Large intestine (tissue), 3 donors: ENCODE measurements around the gene DDX11. TPM values are rescaled to one million over a fixed set of nuclear protein-coding genes. Genes with fewer than 3 reads are reported as not detected.
"Not testable (repeated sequence)": the region's sequence is repeated elsewhere in the genome, so short reads cannot be mapped to it uniquely, and the experiment has no call there.

Experiments used
- DNase-seq, 2 donors: peaks; one replicate each; pipeline versions ENCODE4 v3.0.0 to v3.0.0-alpha.2; 2013
- H3K27ac ChIP-seq: one replicate; pipeline ENCODE4 v1.5.1; 2013; ENCODE audit warnings: low read length
- H3K27me3 ChIP-seq: 2 replicates; pipeline ENCODE4 v1.6.1; 2013; ENCODE audit warnings: low read length; ENCODE audit not compliant: control insufficient read depth, insufficient read depth
- H3K36me3 ChIP-seq: 2 replicates; pipeline ENCODE4 v1.6.1; 2013; ENCODE audit warnings: low read length; ENCODE audit not compliant: control insufficient read depth, insufficient read depth
- H3K4me1 ChIP-seq: one replicate; pipeline ENCODE4 v1.6.1; 2013; ENCODE audit warnings: low read length; ENCODE audit not compliant: control insufficient read depth, insufficient read depth
- H3K4me3 ChIP-seq: one replicate; pipeline ENCODE4 v1.5.1; 2013; ENCODE audit warnings: low read length
- H3K9me3 ChIP-seq: one replicate; pipeline ENCODE4 v1.6.1; 2013; ENCODE audit warnings: mild to moderate bottlenecking, low read depth, low read length, moderate library complexity; ENCODE audit not compliant: control insufficient read depth
- WGBS: methylation state at CpG from one replicate; pipeline ENCODE4 v1.1.5; 2013; ENCODE audit warnings: low lambda C conversion rate; ENCODE audit not compliant: insufficient coverage; 5-methylcytosine and 5-hydroxymethylcytosine counted together
- polyA plus RNA-seq: library from polyadenylated mRNA; unstranded; fragments of 120-200 nt; gene quantifications from one replicate; pipeline ENCODE4 v1.2.1, GENCODE V29; 2013

Gene DDX11
- polyA plus RNA-seq, 1 donor, result 22.9 TPM

GRCh38 chr12:31106101-31106803 is 32.6 kb downstream of the DDX11 start:
- H3K27ac ChIP-seq, result no peak overlapping the region
- H3K36me3 ChIP-seq, result no peaks in the 10 kb centered on the region
- H3K4me3 ChIP-seq, result no peak overlapping the region
- no peaks in the 10 kb centered on the region for H3K9me3 ChIP-seq
- DNase-seq, result no peak
- H3K27me3 ChIP-seq, result no peaks in the 10 kb centered on the region
- H3K4me1 ChIP-seq, result peaks cover 6% of the 10 kb centered on the region
- WGBS, result no CpG with 5 or more reads among the region's 10 CpGs

- not testable (repeated sequence) for H3K4me1 ChIP-seq, H3K36me3 ChIP-seq, H3K27ac ChIP-seq, H3K27me3 ChIP-seq, H3K9me3 ChIP-seq, DNase-seq, H3K4me3 ChIP-seq
- no CpG with 5 or more reads among the region's 6 CpGs for WGBS
These were observed 36.1 kb downstream of the DDX11 start for GRCh38 chr12:31109773-31110172.

DNA sequence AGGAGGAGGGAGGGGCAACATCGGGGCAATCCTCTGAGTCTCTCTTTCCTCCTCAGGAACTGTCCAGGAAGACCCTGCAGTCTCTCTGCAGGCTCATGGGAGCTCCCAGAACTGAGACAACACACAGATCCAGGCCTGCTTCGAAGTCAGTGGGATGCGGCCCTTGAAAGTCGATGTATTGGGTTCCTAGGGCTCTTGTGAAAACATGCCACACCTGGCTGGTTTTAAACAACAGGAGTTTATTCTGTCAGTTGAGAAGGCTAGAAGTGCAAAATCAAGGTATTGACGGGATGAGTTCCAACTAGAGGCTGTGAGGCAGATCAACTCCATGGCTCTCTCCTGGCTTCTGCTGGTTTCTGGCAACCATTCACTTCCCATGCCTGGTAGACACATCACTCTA is 36.6 kb downstream of the DDX11 start:
- WGBS, result no CpG with 5 or more reads among the region's 5 CpGs
- not testable (repeated sequence) for H3K36me3 ChIP-seq, H3K9me3 ChIP-seq, H3K4me3 ChIP-seq, H3K27me3 ChIP-seq, DNase-seq, H3K4me1 ChIP-seq, H3K27ac ChIP-seq

DNA sequence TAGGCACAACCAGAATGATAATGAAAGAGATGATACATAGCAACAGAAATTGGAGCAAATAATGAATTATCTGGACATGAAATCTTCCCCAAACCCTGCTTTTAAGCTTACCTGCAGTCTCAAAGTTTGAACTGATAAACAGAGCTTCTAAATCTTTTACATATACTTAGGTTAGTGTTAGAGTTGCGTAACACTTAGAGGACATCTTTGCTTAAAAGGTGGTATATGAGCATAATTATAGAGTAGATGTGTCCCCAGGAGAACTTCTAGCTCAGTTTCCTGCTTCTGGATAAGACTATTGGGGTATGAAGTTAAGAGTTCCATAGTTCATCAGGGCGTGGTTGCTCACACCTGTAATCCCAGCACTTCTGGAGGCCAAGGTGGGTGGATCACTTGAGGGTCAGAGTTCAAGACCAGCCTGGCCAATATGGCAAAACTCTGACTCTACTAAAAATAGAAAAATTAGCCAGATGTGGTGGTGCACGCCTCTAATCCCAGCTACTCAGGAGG is 41.5 kb downstream of the DDX11 start:
- WGBS, result no CpG with 5 or more reads among the region's 3 CpGs
- peak; percentile 19 to 57 for DNase-seq
- Histone ChIP-seq H3K9me3 (peaks cover 11% of the 10 kb centered on the region), H3K4me1 (peaks cover 21% of the 10 kb centered on the region), H3K27me3 (peaks cover 22% of the 10 kb centered on the region)
- not testable (repeated sequence) for H3K4me3 ChIP-seq, H3K36me3 ChIP-seq, H3K27ac ChIP-seq

DNA sequence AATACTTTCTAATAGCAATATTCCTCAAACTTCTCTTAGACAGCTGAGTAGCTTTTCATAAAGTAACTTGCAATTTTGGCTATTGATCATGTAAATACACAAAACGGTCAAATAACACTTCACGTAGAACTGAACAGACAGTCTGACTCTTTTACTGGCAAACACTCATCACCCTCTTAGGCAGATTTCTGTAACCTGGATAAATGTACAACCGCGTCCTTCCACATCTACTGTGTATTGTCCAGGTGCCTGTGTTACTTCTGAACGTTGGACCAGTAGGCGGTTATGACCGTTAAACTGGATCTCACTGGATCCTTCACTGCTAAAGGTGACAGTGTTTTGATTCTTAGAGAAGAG is 43.2 kb downstream of the DDX11 start:
- H3K4me3 ChIP-seq, H3K36me3 ChIP-seq, DNase-seq, H3K27ac ChIP-seq: not testable (repeated sequence)
- peaks cover 21% of the 10 kb centered on the region for H3K4me1 ChIP-seq
- peaks cover 17% of the 10 kb centered on the region for H3K9me3 ChIP-seq
- WGBS, result no CpG with 5 or more reads among the region's 7 CpGs
- H3K27me3 ChIP-seq, result peaks cover 22% of the 10 kb centered on the region

DNA sequence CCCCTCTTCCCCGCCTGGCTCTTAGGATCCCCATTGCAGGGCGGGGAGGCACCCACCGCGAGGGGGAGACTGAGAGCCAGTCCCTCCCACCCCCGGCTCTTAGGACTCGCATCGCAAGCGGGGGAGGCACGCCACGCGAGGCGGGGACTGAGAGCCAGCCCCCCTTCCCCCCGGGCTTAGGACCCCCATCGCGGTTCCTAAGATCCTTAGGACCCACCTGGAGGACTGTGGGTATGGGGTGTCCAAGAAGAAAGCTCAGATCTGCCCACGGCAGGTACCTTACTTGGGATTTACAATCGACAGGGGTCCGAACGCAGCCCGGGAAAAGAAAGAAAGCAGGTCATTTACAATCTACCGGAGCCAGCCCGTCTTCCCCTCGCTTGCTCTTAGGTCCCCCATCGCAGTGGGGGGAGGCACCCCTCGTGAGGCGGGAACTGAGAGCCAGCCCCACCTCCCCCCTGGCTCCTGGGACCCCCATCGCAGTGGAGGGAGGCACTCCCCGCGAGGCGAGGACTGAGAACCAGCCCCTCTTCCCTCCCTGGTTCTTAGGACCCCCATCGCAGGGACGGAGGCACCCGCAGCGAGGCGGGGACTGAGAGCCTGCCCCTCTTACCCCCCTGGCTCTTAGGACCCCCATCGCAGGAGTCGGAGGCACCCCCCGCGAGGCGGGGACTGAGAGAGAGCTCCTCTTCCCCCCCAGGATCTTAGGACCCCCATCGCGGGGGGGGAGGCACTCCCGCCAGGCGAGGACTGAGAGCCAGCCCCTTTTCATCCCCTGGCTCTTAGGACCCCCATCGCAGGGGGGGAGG is 43.7 kb downstream of the DDX11 start:
- Histone ChIP-seq H3K27me3 (peaks cover 22% of the 10 kb centered on the region), H3K9me3 (peaks cover 17% of the 10 kb centered on the region), H3K4me3 (peak overlapping the region; percentile 52), H3K36me3 (no peaks in the 10 kb centered on the region), H3K4me1 (peaks cover 21% of the 10 kb centered on the region), H3K27ac (no peak overlapping the region)
- WGBS, result no CpG with 5 or more reads among the region's 45 CpGs
- peak in 1 of 2 donors; percentile 45 for DNase-seq

GRCh38 chr12:31118347-31119191 is 44.9 kb downstream of the DDX11 start:
- peak in 1 of 2 donors; percentile 43 for DNase-seq
- H3K4me3 ChIP-seq, result peak overlapping the region; percentile 52
- WGBS, result no CpG with 5 or more reads among the region's 44 CpGs

DNA sequence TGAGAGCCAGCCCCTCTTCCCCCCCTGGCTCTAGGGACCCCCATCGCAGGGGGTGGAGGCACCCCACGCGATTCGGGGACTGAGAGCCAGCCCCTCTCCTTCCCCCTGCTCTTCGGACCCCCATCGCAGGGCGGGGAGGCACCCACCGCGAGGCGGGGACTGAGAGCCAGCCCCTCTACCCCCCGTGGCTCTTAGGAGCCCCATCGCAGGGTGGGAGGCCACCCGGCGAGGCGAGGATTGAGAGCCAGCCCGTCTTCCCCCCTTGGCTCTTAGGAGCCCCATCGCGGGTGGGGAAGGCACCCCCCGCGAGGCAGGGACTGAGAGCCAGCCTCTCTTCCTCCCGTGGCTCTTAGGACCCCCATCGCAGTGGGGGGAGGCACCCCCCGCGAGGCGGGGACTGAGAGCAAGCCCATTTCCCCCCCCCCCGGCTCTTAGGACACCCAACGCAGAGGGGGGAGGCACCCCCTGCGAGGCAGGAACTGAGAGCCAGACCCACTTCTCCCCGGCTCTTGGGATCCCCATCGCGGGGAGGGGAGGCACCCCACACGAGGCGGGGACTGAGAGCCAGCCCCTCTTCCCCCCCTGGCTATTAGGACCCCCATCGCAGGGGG is 45.6 kb downstream of the DDX11 start:
- H3K27ac ChIP-seq, result no peak overlapping the region
- DNase-seq, result no peak
- peaks cover 17% of the 10 kb centered on the region for H3K9me3 ChIP-seq
- H3K4me3 ChIP-seq, result peak overlapping the region; percentile 52
- peaks cover 22% of the 10 kb centered on the region for H3K27me3 ChIP-seq
- H3K4me1 ChIP-seq, result peaks cover 21% of the 10 kb centered on the region
- H3K36me3 ChIP-seq, result no peaks in the 10 kb centered on the region
- WGBS, result no CpG with 5 or more reads among the region's 34 CpGs

More at GRCh38 chr12:31118347-31119191, 44.9 kb downstream of the DDX11 start:
- H3K9me3 ChIP-seq, result peaks cover 17% of the 10 kb centered on the region
- no peak overlapping the region for H3K27ac ChIP-seq
- peaks cover 22% of the 10 kb centered on the region for H3K27me3 ChIP-seq
- H3K36me3 ChIP-seq, result no peaks in the 10 kb centered on the region
- peaks cover 21% of the 10 kb centered on the region for H3K4me1 ChIP-seq

DNA sequence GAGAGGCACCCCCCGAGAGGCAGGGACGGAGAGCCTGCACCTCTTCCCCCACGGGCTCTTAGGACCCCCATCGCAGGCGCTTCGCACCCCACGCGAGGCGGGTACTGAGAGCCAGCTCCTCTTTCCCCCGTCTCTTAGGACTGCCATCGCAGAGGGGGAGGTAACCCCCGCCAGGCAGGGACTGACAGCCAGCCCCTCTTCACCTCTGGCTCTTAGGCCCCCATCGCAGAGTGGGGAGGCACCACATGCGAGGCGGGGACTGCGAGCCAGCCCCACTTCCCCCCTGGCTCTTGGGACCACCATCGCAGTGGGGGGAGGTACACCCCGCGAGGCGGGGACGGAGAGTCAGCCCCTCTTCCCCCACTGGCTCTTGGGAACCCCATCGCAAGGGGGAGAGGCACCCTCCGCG is 46.1 kb downstream of the DDX11 start:
- WGBS, result no CpG with 5 or more reads among the region's 24 CpGs

More for the DNA sequence above, 46.1 kb downstream of the DDX11 start:
- no peak overlapping the region for H3K4me3 ChIP-seq
- no peak for DNase-seq
- peaks cover 22% of the 10 kb centered on the region for H3K27me3 ChIP-seq
- peaks cover 21% of the 10 kb centered on the region for H3K4me1 ChIP-seq
- peaks cover 17% of the 10 kb centered on the region for H3K9me3 ChIP-seq
- H3K27ac ChIP-seq, result no peak overlapping the region
- no peaks in the 10 kb centered on the region for H3K36me3 ChIP-seq
